Omental fat pad (tissue), 4 donors: Measurements from ENCODE around the gene ERGIC1. TPM values are rescaled to one million over a fixed set of nuclear protein-coding genes. Genes with fewer than 3 reads are reported as not detected.

ENCODE experiments used
- ATAC-seq: fragments of 150-250 bp; one replicate; pipeline ENCODE4 v1.9.1; 2016; ENCODE audit warnings: mild to moderate bottlenecking, moderate library complexity; ENCODE audit not compliant: low FRiP score
- DNase-seq: peaks from one replicate; pipeline ENCODE4 v3.0.0-alpha.2; 2019; ENCODE audit warnings: low spot score
- CTCF ChIP-seq, 3 donors: fragments of 450-650 bp; IDR thresholded peaks; one replicate each; pipeline ENCODE4 v1.5.1; 2016 to 2017; ENCODE audit warnings: antibody characterized with exemption in 3 of 3, mild to moderate bottlenecking in 3 of 3, moderate library complexity in 2 of 3
- total RNA-seq, 4 donors: library from RNA; depleted of rRNA; stranded (reverse); fragments of >200 nt; gene quantifications; one replicate each; pipeline ENCODE4 v1.1.0, GENCODE V29; 2016

ERGIC1 gene
- total RNA-seq, 4 donors from 2014 or later, result 98.8 to 227 (median 129) TPM

- ATAC-seq (no peak), DNase-seq (no peak)
- TF ChIP-seq CTCF (IDR thresholded peaks at IDR 0.05), result no peak
Measured at GRCh38 chr5:172854971-172855370, 20.9 kb downstream of the ERGIC1 start.

- ATAC-seq, result no peak
- no peak for TF ChIP-seq CTCF (IDR thresholded peaks at IDR 0.05)
Measured at GRCh38 chr5:172855597-172856292, 21.7 kb downstream of the ERGIC1 start.

GRCh38 chr5:172856336-172856735 lies 22.3 kb downstream of the ERGIC1 start:
- DNase-seq (no peak), ATAC-seq (no peak)
- TF ChIP-seq CTCF (IDR thresholded peaks at IDR 0.05), result no peak

More at GRCh38 chr5:172855597-172856292, 21.7 kb downstream of the ERGIC1 start:
- DNase-seq, result no peak

- no peak for ATAC-seq
- DNase-seq, result no peak
- TF ChIP-seq CTCF (IDR thresholded peaks at IDR 0.05), result no peak
Measured at GRCh38 chr5:172857982-172858381, 23.9 kb downstream of the ERGIC1 start.

GRCh38 chr5:172858511-172858989 lies 24.5 kb downstream of the ERGIC1 start:
- DNase-seq, result no peak

GRCh38 chr5:172858990-172859811 lies 25.1 kb downstream of the ERGIC1 start:
- no peak for TF ChIP-seq CTCF (IDR thresholded peaks at IDR 0.05)
- ATAC-seq (no peak), DNase-seq (no peak)

More at GRCh38 chr5:172858511-172858989, 24.5 kb downstream of the ERGIC1 start:
- TF ChIP-seq CTCF (IDR thresholded peaks at IDR 0.05), result no peak
- no peak for ATAC-seq
